Spinal cord (tissue), 10 donors: ENCODE data around the gene LDLRAD4. TPM values are rescaled to one million over a fixed set of nuclear protein-coding genes. Genes with fewer than 3 reads are reported as not detected.

Experiments used
- DNase-seq, 6 donors: peaks; one replicate each; pipeline versions ENCODE4 v3.0.0 to v3.0.0-alpha.2; 2013 to 2015; ENCODE audit warnings: low spot score in 6 of 6, low read depth in 4 of 6
- H3K27ac ChIP-seq: one replicate; pipeline ENCODE4 v1.5.1; 2013; ENCODE audit warnings: low read depth, low read length, control low read depth
- H3K27me3 ChIP-seq: one replicate; pipeline ENCODE4 v1.6.1; 2013; ENCODE audit warnings: low read length; ENCODE audit not compliant: control insufficient read depth, insufficient read depth
- H3K36me3 ChIP-seq: one replicate; pipeline ENCODE4 v1.6.1; 2013; ENCODE audit warnings: low read length; ENCODE audit not compliant: control insufficient read depth, insufficient read depth
- H3K4me1 ChIP-seq: one replicate; pipeline ENCODE4 v1.6.1; 2013; ENCODE audit warnings: low read length; ENCODE audit not compliant: control insufficient read depth, insufficient read depth
- H3K4me3 ChIP-seq: one replicate; pipeline ENCODE4 v1.5.1; 2013; ENCODE audit warnings: low read depth, low read length, control low read depth
- H3K9me3 ChIP-seq: one replicate; pipeline ENCODE4 v1.6.1; 2013; ENCODE audit warnings: low read length; ENCODE audit not compliant: control insufficient read depth, insufficient read depth
- WGBS: methylation state at CpG from one replicate; pipeline ENCODE4 v1.1.5; 2013; ENCODE audit warnings: missing lambda C conversion rate; ENCODE audit not compliant: insufficient coverage; 5-methylcytosine and 5-hydroxymethylcytosine counted together
- polyA plus RNA-seq, 2 donors: library from polyadenylated mRNA; unstranded; fragments of 120-200 nt; gene quantifications; one replicate each; pipeline ENCODE4 v1.2.1, GENCODE V29; 2013; ENCODE audit not compliant: insufficient read length in 2 of 2
- total RNA-seq, 2 donors: library from RNA; depleted of rRNA in 1 of 2; stranded (reverse); fragments of 120-200 nt in 1 of 2; fragments of >200 nt in 1 of 2; gene quantifications; one replicate each; pipeline versions ENCODE4 v1.2.3 to v1.2.4, GENCODE V29; 2013 to 2014
- donor health status: healthy.

Gene LDLRAD4
- total and polyA plus RNA-seq, 4 donors, result 26.7 to 67.7 (median 38.5) TPM

GRCh38 chr18:13316063-13316462 lies 97.5 kb downstream of the LDLRAD4 start:
- WGBS, result 100% methylated on average over 2 of the region's 3 CpGs
- Histone ChIP-seq H3K27me3 (no peaks in the 10 kb centered on the region), H3K36me3 (peaks cover 7% of the 10 kb centered on the region), H3K27ac (no peak overlapping the region), H3K4me1 (peaks cover 9% of the 10 kb centered on the region), H3K4me3 (no peak overlapping the region), H3K9me3 (no peaks in the 10 kb centered on the region)
- DNase-seq, result no peak

- no peaks in the 10 kb centered on the region for H3K9me3 ChIP-seq
Observed at GRCh38 chr18:13317801-13318200, 99.2 kb downstream of the LDLRAD4 start.

GRCh38 chr18:13318731-13319501 lies 100.4 kb downstream of the LDLRAD4 start:
- no peaks in the 10 kb centered on the region for H3K9me3 ChIP-seq
- WGBS, result 64% methylated on average over 6 of the region's 19 CpGs
- no peak overlapping the region for H3K4me3 ChIP-seq
- H3K27me3 ChIP-seq, result no peaks in the 10 kb centered on the region
- H3K36me3 ChIP-seq, result peaks cover 4% of the 10 kb centered on the region
- H3K27ac ChIP-seq, result no peak overlapping the region
- no peak for DNase-seq
- peaks cover 13% of the 10 kb centered on the region for H3K4me1 ChIP-seq

More at GRCh38 chr18:13317801-13318200, 99.2 kb downstream of the LDLRAD4 start:
- peaks cover 9% of the 10 kb centered on the region for H3K4me1 ChIP-seq
- 95% methylated on average over 4 of the region's 9 CpGs for WGBS
- DNase-seq, result no peak
- H3K27ac ChIP-seq, result no peak overlapping the region
- no peaks in the 10 kb centered on the region for H3K27me3 ChIP-seq
- peaks cover 4% of the 10 kb centered on the region for H3K36me3 ChIP-seq
- H3K4me3 ChIP-seq, result no peak overlapping the region

- Histone ChIP-seq H3K9me3 (no peaks in the 10 kb centered on the region), H3K27ac (no peak overlapping the region), H3K27me3 (no peaks in the 10 kb centered on the region), H3K4me1 (peaks cover 13% of the 10 kb centered on the region), H3K4me3 (no peak overlapping the region), H3K36me3 (peaks cover 4% of the 10 kb centered on the region)
- WGBS, result 60% methylated on average over 1 of the region's 4 CpGs
- no peak for DNase-seq
Observed at GRCh38 chr18:13319629-13320028, 101.1 kb downstream of the LDLRAD4 start.

- 65% methylated on average over 6 of the region's 8 CpGs for whole genome bisulfite sequencing
- H3K36me3 ChIP-seq, result peaks cover 4% of the 10 kb centered on the region
- DNase-seq, result no peak
- H3K27me3 ChIP-seq, result no peaks in the 10 kb centered on the region
- H3K4me3 ChIP-seq, result no peak overlapping the region
- H3K9me3 ChIP-seq, result no peaks in the 10 kb centered on the region
- H3K4me1 ChIP-seq, result peaks cover 13% of the 10 kb centered on the region
- no peak overlapping the region for H3K27ac ChIP-seq
Observed at GRCh38 chr18:13320096-13320495, 101.5 kb downstream of the LDLRAD4 start.

- Histone ChIP-seq H3K4me3 (no peak overlapping the region), H3K4me1 (peaks cover 17% of the 10 kb centered on the region), H3K27me3 (no peaks in the 10 kb centered on the region), H3K9me3 (no peaks in the 10 kb centered on the region), H3K27ac (no peak overlapping the region), H3K36me3 (peaks cover 6% of the 10 kb centered on the region)
- WGBS, result 84% methylated on average over 8 of the region's 17 CpGs
- DNase-seq, result no peak
Observed at GRCh38 chr18:13320891-13321425, 102.4 kb downstream of the LDLRAD4 start.

GRCh38 chr18:13321923-13322322 lies 103.4 kb downstream of the LDLRAD4 start:
- Histone ChIP-seq H3K27ac (no peak overlapping the region), H3K9me3 (no peaks in the 10 kb centered on the region), H3K4me1 (peaks cover 17% of the 10 kb centered on the region), H3K36me3 (peaks cover 6% of the 10 kb centered on the region), H3K4me3 (no peak overlapping the region), H3K27me3 (no peaks in the 10 kb centered on the region)
- WGBS, result no CpG with 5 or more reads among the region's 1 CpG
- DNase-seq, result no peak

GRCh38 chr18:13323186-13323585 lies 104.6 kb downstream of the LDLRAD4 start:
- no peaks in the 10 kb centered on the region for H3K27me3 ChIP-seq
- peak in 2 of 6 donors; percentile 33 to 63 for DNase-seq
- no peak overlapping the region for H3K27ac ChIP-seq
- H3K4me3 ChIP-seq, result no peak overlapping the region
- no peaks in the 10 kb centered on the region for H3K9me3 ChIP-seq
- peaks cover 6% of the 10 kb centered on the region for H3K36me3 ChIP-seq
- 60% methylated on average over 5 of the region's 9 CpGs for WGBS
- peaks cover 17% of the 10 kb centered on the region for H3K4me1 ChIP-seq

- no peak for DNase-seq
- Histone ChIP-seq H3K36me3 (peaks cover 6% of the 10 kb centered on the region), H3K4me1 (peaks cover 17% of the 10 kb centered on the region), H3K4me3 (no peak overlapping the region), H3K27me3 (no peaks in the 10 kb centered on the region), H3K27ac (no peak overlapping the region), H3K9me3 (no peaks in the 10 kb centered on the region)
- WGBS, result 53% methylated on average over 7 of the region's 8 CpGs
Observed at GRCh38 chr18:13324880-13325279, 106.3 kb downstream of the LDLRAD4 start.

GRCh38 chr18:13328213-13328612 lies 109.7 kb downstream of the LDLRAD4 start:
- H3K4me1 ChIP-seq, result peaks cover 5% of the 10 kb centered on the region
- H3K4me3 ChIP-seq, result no peak overlapping the region
- WGBS, result no CpG with 5 or more reads among the region's 1 CpG
- DNase-seq, result peak in 2 of 6 donors; percentile 50 to 72
- H3K27ac ChIP-seq, result no peak overlapping the region
- H3K36me3 ChIP-seq, result peaks cover 2% of the 10 kb centered on the region
- H3K27me3 ChIP-seq, result no peaks in the 10 kb centered on the region
- no peaks in the 10 kb centered on the region for H3K9me3 ChIP-seq
